Inferior parietal cortex (tissue), 1 donor: Measurements from ENCODE around the gene ZDHHC1.

Source experiments
- DNase-seq: peaks from one replicate; pipeline ENCODE4 v3.0.0-alpha.2; 2016; ENCODE audit errors: extremely low spot score

The ZDHHC1 gene

DNA sequence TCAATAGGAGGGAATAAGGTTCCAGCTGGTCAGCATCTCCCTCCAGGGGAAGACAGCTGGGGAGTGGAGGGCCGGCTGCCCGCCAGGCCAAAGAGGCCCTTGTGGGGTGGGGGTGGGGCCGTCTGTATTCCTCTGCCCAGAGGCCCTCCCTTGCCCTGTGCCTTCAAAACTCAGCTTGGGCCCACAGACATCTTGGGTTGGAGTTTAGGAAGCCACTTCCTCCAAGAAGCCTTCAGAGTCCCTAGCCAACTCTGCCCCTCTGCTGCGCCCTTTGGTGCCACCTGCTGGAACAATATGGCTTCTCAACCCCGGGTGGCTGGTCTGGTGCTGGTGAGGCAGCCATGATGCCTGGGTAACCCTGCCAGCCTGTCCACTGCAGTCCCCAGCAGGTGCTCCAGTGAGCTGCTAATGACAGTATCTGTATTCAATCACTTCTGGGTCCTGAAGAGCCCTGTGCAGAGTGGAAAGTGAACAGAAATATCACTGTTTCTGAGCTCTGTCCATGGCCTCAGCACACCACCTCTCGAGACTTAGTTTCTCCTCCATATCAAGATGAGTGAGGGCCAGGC, 31.3 kb upstream of the ZDHHC1 start:
- no peak for DNase-seq

DNA sequence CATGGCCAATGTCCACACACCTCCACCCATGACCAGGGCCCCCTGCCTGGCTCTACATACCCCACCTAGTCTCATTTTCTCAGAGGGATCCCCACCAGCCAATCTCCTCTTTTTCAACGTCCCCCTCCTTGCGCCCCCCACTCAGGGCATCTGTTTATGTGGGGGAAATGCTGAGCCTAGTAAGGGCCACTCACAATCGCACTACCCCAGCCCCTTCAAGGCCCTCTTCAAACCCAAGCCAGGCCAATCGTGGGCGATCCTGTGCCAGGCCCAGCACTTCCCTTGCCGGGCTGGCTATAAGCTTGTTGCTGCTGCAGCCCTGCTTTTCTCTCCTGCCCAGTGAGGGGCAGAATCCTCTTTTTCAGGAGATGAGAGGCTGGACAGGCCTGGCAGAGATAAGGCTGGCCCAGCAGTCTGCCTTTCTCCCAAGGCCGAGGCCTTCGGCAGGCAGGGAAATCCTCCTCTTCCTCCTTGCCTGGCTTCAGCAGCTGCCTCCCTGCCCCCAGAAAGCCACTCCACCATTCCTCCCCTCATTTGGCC, 30.8 kb upstream of the ZDHHC1 start:
- DNase-seq: no peak

GRCh38 chr16:67445913-67446907, 29.9 kb upstream of the ZDHHC1 start:
- DNase-seq: no peak

GRCh38 chr16:67445441-67445912, 29.2 kb upstream of the ZDHHC1 start:
- DNase-seq: no peak

- no peak for DNase-seq
Measured at GRCh38 chr16:67445126-67445426, 28.8 kb upstream of the ZDHHC1 start.

- no peak for DNase-seq
Measured at GRCh38 chr16:67444259-67445125, 28.2 kb upstream of the ZDHHC1 start.

- no peak for DNase-seq
Measured at GRCh38 chr16:67443265-67443664, 27.0 kb upstream of the ZDHHC1 start.

DNA sequence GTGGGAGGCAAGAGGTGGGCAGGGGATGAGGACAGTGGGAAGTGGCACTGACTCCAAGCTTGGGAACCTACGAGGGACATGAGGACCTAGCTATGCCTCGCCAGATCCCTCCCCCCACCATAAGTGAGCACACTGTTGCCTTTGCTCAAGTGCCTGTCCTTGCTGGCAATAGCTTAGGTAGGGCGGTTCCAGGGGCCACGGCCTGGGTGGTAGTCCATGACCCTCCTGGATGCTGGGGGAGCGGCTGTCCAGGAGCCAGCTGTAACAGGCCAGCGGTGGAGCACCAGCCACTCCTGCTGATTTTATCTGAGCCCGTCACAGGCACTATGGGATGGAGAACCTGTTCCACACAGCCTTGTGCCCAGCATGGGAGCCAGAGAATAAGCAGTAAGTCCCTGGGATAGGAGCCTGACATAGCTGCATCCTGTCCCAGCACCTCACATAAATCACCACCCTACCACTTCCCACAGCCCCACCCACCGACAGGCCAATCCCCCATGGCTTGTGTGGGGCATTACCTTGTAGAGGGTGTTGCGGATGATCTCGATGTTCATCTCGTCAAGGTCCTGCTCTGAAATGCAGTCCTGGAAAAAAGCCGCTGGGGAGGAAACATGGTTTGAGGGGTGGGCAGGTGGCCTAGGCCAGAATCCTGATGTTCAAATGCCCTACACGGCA, 26.4 kb upstream of the ZDHHC1 start:
- no peak for DNase-seq

DNA sequence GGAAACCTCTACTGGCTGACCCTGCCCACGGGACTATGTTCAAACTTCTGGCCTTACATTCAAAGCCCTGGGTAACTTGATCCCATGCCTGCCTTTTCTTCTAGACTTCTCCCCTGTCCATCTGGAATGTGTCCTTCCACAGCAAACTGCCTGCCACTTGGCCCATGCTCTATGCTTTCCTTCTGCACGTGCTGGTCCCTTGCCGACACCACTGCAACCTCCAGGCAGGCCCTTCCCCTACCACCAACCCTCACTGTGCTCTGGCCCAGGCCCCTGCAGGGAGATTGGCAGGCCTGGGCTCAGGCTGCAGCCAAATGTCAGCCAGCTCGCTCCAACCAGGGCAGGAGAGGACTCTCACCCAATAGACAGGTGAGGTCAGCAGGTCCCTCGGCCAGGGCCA, 25.6 kb upstream of the ZDHHC1 start:
- no peak for DNase-seq

DNA sequence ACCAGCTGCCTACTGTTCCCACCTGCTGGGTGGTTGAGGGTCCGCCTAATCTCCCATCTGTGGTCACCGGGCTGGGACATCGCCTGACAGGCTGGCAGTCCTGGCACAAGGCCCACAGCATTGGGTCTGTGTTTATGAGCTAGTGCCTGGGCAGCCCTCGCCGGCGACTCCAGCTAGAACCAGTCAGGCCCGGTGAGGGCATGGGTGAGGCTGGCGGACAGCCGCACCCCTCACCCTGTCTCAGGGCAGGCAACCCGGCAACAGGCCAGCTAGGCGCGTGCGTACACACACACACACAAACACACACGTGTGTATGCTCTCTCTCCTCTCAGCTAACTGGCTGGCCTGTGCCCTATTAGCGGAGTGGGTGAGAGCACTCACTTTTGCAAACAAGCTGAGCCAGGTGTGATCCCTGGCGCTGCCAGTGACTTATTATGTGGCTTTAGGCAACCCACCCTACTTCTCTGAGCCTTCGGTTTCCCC, 25.0 kb upstream of the ZDHHC1 start:
- DNase-seq: no peak

DNA sequence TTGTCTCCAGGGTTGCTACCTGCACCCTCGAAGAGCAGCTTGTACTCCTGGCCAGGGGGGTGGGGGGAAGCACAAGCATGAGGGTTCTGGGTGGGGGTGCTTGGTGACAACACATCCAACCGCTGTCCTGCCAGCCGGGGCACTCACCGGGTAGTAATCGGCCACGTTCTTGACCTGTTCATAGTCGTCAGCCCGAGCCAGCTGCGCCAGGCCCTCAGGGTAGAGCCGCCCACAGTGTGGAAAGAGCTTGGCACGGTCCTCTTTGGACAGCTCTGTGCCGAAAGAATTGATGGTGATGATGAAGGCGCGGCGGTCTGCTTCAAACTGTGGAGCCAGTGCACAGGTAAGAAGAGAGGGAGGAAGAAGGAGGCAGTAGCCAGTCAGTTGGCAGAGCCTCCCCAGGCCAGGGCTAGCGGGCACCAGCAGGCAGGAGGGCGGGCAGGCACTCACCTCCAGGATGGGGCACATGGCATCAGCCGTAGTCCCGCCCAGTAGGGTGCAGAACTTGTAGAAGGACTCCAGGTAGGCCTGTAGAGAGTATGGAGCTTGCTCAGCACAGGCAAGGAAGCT, 22.6 kb upstream of the ZDHHC1 start:
- no peak for DNase-seq

DNA sequence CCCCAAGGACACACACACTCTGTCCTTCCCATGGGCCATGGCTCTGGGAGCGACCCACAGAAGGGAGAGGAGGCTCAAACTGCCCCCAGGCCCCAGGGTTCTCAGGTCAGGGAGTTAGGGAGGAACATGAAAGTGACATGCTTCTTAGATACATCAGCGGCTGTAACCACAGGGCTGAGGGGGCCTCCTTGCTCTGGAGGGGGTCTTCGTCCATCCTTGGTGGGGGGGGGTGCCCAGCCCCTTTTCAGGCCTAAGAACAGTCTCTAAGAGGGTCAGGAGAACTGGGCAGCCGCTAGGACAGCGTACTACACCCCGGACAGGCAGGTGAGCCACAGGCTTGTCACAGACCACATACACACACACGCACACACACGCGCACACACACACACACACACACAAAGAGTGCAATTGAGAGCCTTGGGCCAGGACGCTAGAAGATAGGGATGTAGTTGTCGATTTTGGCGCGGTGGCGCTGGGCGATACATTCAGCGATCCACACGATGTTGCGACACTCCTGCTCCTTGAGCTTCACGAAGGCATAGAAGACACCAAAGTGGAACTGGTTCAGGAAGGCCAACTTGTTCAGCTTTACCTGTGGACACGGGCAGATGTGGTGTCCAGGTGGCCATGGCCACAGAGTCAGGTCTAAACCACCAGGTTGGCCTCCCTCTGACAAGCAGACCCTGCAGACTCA, 22.0 kb upstream of the ZDHHC1 start:
- DNase-seq: no peak

GRCh38 chr16:67437513-67437912, 21.2 kb upstream of the ZDHHC1 start:
- no peak for DNase-seq

- no peak for DNase-seq
Measured at GRCh38 chr16:67436640-67437193, 20.4 kb upstream of the ZDHHC1 start.

GRCh38 chr16:67435758-67436164, 19.5 kb upstream of the ZDHHC1 start:
- DNase-seq: no peak

GRCh38 chr16:67433131-67433719, 16.9 kb upstream of the ZDHHC1 start:
- no peak for DNase-seq

- DNase-seq: no peak
Measured at GRCh38 chr16:67432506-67432890, 16.2 kb upstream of the ZDHHC1 start.

- no peak for DNase-seq
Measured at GRCh38 chr16:67431775-67432505, 15.7 kb upstream of the ZDHHC1 start.
